HCT116 (cell line): Measurements from ENCODE around the gene UBASH3B. TPM values are rescaled to one million over a fixed set of nuclear protein-coding genes. Genes with fewer than 3 reads are reported as not detected.

ENCODE experiments used
- ATAC-seq: fragments of 200-7000 bp; cut with Tn5 transposase; 2 replicates; pipeline ENCODE4 v1.9.1; 2020; ENCODE audit warnings: mild to moderate bottlenecking, moderate library complexity
- BruUV-seq: library from RNA; stranded (reverse); fragments of 400-500 nt; replicated peaks from 2 replicates; lab custom pipeline; 2021; lab: Mats Ljungman, UMichigan
- CTCF ChIA-PET: fragments of 300-600 bp; sonication (Branson Sonifier 250); formaldehyde crosslinking; loops from one replicate; lab custom pipeline; 2021; ENCODE audit warnings: antibody characterized with exemption; lab: Charles Lee
- POLR2A ChIA-PET: fragments of 300-600, 350-600 bp; sonication (Branson Sonifier 250); formaldehyde crosslinking; loops from one replicate; lab custom pipeline; 2021; ENCODE audit warnings: antibody characterized with exemption; lab: Charles Lee
- RAD21 ChIA-PET, 2 experiments: fragments of 300-600 bp; sonication (Branson Sonifier 250); formaldehyde crosslinking; loops; one replicate each; lab custom pipeline; 2023; ENCODE audit warnings: low total read pairs in 2 of 2; ENCODE audit not compliant: uncharacterized antibody in 2 of 2, unreplicated experiment in 2 of 2, low non-redundant PET in 1 of 2; lab: Charles Lee
- DNase-seq: peaks from one replicate; pipeline ENCODE4 v3.0.0-alpha.2; 2010; ENCODE audit warnings: low read depth, low spot score
- H2AFZ ChIP-seq: fragments of 200-600 bp; shearing (Covaris generic), sonication (generic); 2 replicates; pipeline ENCODE4 v1.6.1; 2017; ENCODE audit warnings: low read depth, mixed run types, mixed read lengths, antibody characterized with exemption, low read length; ENCODE audit not compliant: poor library complexity, severe bottlenecking
- H3K27ac ChIP-seq: 2 replicates; pipeline ENCODE4 v1.5.1; 2012; ENCODE audit warnings: low read depth, low read length
- H3K27me3 ChIP-seq: fragments of 200-600 bp; sonication (generic); 2 replicates; pipeline ENCODE4 v1.6.1; 2016; ENCODE audit warnings: mixed run types, low read length, mixed read lengths; ENCODE audit not compliant: insufficient read depth
- H3K36me3 ChIP-seq, 2 experiments: fragments of 200-500 bp in 1 of 2; fragments of 200-600 bp in 1 of 2; sonication (Bioruptor generic) in 1 of 2; sonication (generic) in 1 of 2; 2 replicates each; pipeline versions ENCODE4 v1.5.1 to v1.6.1; 2014 to 2016; ENCODE audit warnings: low read length in 2 of 2, inconsistent platforms in 1 of 2, mixed read lengths in 1 of 2, mixed run types in 1 of 2; ENCODE audit not compliant: insufficient read depth in 2 of 2, control insufficient read depth in 1 of 2
- H3K4me1 ChIP-seq, 2 experiments: fragments of 200-600 bp in 1 of 2; sonication (generic) in 1 of 2; 2 replicates each; pipeline versions ENCODE4 v1.5.1 to v1.6.1; 2012 to 2017; ENCODE audit warnings: low read length in 2 of 2, inconsistent platforms in 1 of 2, mild to moderate bottlenecking in 1 of 2, mixed read lengths in 1 of 2, mixed run types in 1 of 2, moderate library complexity in 1 of 2; ENCODE audit not compliant: insufficient read depth in 2 of 2, control insufficient read depth in 1 of 2
- H3K4me2 ChIP-seq: fragments of 200-600 bp; sonication (generic); 2 replicates; pipeline ENCODE4 v1.6.1; 2017; ENCODE audit warnings: mixed run types, low read length, mixed read lengths
- H3K4me3 ChIP-seq, 2 experiments: fragments of 200-600 bp in 1 of 2; sonication (generic) in 1 of 2; replicated peaks in 1 of 2; 2 replicates each; pipeline ENCODE4 v1.5.1; 2011 to 2016; ENCODE audit warnings: low read length in 2 of 2, control low read depth in 1 of 2, low read depth in 1 of 2, mild to moderate bottlenecking in 1 of 2, mixed read lengths in 1 of 2, mixed run types in 1 of 2
- H3K79me2 ChIP-seq: fragments of 200-600 bp; sonication (generic); 2 replicates; pipeline ENCODE4 v1.6.1; 2017; ENCODE audit warnings: mild to moderate bottlenecking, mixed run types, low read length, moderate library complexity, mixed read lengths; ENCODE audit not compliant: insufficient read depth
- H3K9ac ChIP-seq: fragments of 200-600 bp; sonication (generic); 2 replicates; pipeline ENCODE4 v1.6.1; 2016; ENCODE audit warnings: low read length, mixed read lengths
- H3K9me2 ChIP-seq: fragments of 200-600 bp; sonication (generic), shearing (Covaris generic); 2 replicates; pipeline ENCODE4 v1.6.1; 2017; ENCODE audit warnings: mixed run types, mild to moderate bottlenecking, moderate library complexity; ENCODE audit not compliant: insufficient read depth
- H3K9me3 ChIP-seq, 2 experiments: fragments of 200-500 bp in 1 of 2; fragments of 200-600 bp in 1 of 2; sonication (Bioruptor generic) in 1 of 2; sonication (generic) in 1 of 2; 2 replicates each; pipeline ENCODE4 v1.6.1; 2014 to 2017; ENCODE audit warnings: low read length in 2 of 2, mixed read lengths in 2 of 2, inconsistent platforms in 1 of 2, low read depth in 1 of 2, mild to moderate bottlenecking in 1 of 2, mixed run types in 1 of 2, moderate library complexity in 1 of 2; ENCODE audit not compliant: control insufficient read depth in 1 of 2, insufficient read depth in 1 of 2
- H4K20me1 ChIP-seq: fragments of 200-600 bp; sonication (generic), shearing (Covaris generic); 2 replicates; pipeline ENCODE4 v1.6.1; 2017; ENCODE audit warnings: mixed run types, mild to moderate bottlenecking, moderate library complexity; ENCODE audit not compliant: insufficient read depth
- CBX3 ChIP-seq: IDR thresholded peaks from 2 replicates; pipeline ENCODE4 v1.6.1; 2012; ENCODE audit warnings: low read depth
- EGR1 ChIP-seq: IDR thresholded peaks from 2 replicates; pipeline ENCODE4 v1.6.1; 2012; ENCODE audit warnings: low read depth
- EZH2 ChIP-seq: fragments of 200-600 bp; sonication (generic); IDR thresholded peaks from 2 replicates; pipeline ENCODE4 v1.6.1; 2017; ENCODE audit warnings: antibody characterized with exemption, mixed run types
- EZH2phosphoT487 ChIP-seq: fragments of 200-600 bp; IDR thresholded peaks from 2 replicates; pipeline ENCODE4 v1.6.1; 2018; ENCODE audit warnings: antibody characterized with exemption, borderline replicate concordance
- FOSL1 ChIP-seq: IDR thresholded peaks from 2 replicates; pipeline ENCODE4 v1.6.1; 2012; ENCODE audit warnings: low read depth
- JUND ChIP-seq: IDR thresholded peaks from 2 replicates; pipeline ENCODE4 v1.6.1; 2012
- POLR2A ChIP-seq: IDR thresholded peaks from 2 replicates; pipeline ENCODE4 v1.7.0; 2011; ENCODE audit warnings: borderline replicate concordance; ENCODE audit not compliant: insufficient read depth, insufficient read length; ENCODE audit errors: extremely low read depth
- RAD21 ChIP-seq: IDR thresholded peaks from 2 replicates; pipeline ENCODE4 v1.6.1; 2012; ENCODE audit warnings: low read depth, mild to moderate bottlenecking
- SIN3A ChIP-seq: IDR thresholded peaks from 2 replicates; pipeline ENCODE4 v1.6.1; 2012; ENCODE audit warnings: low read depth
- SRF ChIP-seq: IDR thresholded peaks from 2 replicates; pipeline ENCODE4 v1.6.1; 2012; ENCODE audit warnings: low read depth
- ZFX ChIP-seq: fragments of 450-650 bp; IDR thresholded peaks from 2 replicates; pipeline ENCODE4 v1.6.1; 2017
- intact Hi-C: fragments of 100-400 bp; cut with micrococcal nuclease; formaldehyde crosslinking; loops from 2 replicates; pipeline ENCODE4 v1.10.0; 2022
- total RNA-seq: library from RNA; stranded (reverse); gene quantifications from one replicate; pipeline ENCODE4 v1.2.1, GENCODE V29; 2021; ENCODE audit not compliant: unreplicated experiment
- TF ChIP-seq, protein P1 (sequence below): IDR thresholded peaks from 2 replicates; pipeline ENCODE4 v1.6.1; 2012
- TF ChIP-seq, protein P2 (sequence below): IDR thresholded peaks from 2 replicates; pipeline ENCODE4 v1.6.1; 2012
- TF ChIP-seq, protein P3 (sequence below), 3 experiments: fragments of 200-600 bp in 1 of 3; sonication (generic) in 1 of 3; IDR thresholded peaks in 2 of 3; conservative IDR thresholded peaks in 1 of 3; 2 replicates each; pipeline ENCODE4 v1.5.1; 2012 to 2017; ENCODE audit warnings: low read depth in 2 of 3, low read length in 2 of 3, antibody characterized with exemption in 1 of 3, borderline replicate concordance in 1 of 3, control low read depth in 1 of 3, mild to moderate bottlenecking in 1 of 3, mixed read lengths in 1 of 3, mixed run types in 1 of 3, moderate library complexity in 1 of 3; ENCODE audit not compliant: insufficient read depth in 1 of 3

UBASH3B gene
- total RNA-seq, 1 experiment from 2014 or later: 40.3 TPM

DNA sequence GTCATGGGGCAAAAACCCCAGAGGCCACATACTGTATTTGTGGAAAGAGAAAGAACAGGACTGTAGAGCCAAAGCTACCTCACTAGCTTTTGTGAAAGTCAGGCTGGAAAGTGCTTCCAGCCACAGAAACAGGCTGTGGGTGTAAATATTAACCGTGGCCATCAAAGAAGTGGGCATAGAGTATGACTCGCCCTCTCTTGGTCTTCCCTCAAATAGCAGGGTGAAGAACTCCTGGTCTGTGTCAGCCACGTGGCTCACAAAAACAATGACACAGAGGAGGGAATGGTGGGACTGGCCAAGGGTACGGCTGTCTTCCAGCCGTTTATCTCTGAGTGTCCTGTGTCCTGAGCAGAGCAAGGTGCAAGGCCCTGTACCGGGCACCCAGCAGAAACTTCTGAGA lies 37.6 kb upstream of the UBASH3B start:
- ChIA-PET CTCF (interaction anchor here (1.9 kb wide), 1 partner anchor 11 kb away, joined by 5 read pairs; no protein-coding TSS in a partner anchor), POLR2A (no interaction called here), RAD21 (no interaction called here)
- H3K27me3 ChIP-seq: no peaks in the 10 kb centered on the region
- peak; percentile 69 for ATAC-seq
- H3K4me3 ChIP-seq: no peak overlapping the region
- no peaks in the 10 kb centered on the region for H4K20me1 ChIP-seq
- H2AFZ ChIP-seq: no peak overlapping the region
- no peaks in the 10 kb centered on the region for H3K79me2 ChIP-seq
- H3K9ac ChIP-seq: no peak overlapping the region
- peaks cover 0 to 16% of the 10 kb centered on the region in 2 experiments; a peak in 2 of 4 replicates for H3K4me1 ChIP-seq
- H3K9me3 ChIP-seq: no peaks in the 10 kb centered on the region
- peak overlapping the region; percentile 34; the same call in 1 of the 2 replicates for H3K4me2 ChIP-seq
- intact Hi-C loops: no loop called here
- no peak for DNase-seq
- H3K27ac ChIP-seq: no peak overlapping the region
- no peaks in the 10 kb centered on the region for H3K9me2 ChIP-seq
- BruUV-seq: no TSS peak
- TF ChIP-seq, protein P1, sequence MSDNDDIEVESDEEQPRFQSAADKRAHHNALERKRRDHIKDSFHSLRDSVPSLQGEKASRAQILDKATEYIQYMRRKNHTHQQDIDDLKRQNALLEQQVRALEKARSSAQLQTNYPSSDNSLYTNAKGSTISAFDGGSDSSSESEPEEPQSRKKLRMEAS: peak; percentile 41; the same call in 1 of the 2 replicates
- TF ChIP-seq EZH2 (no peak), RAD21 (no peak), SIN3A (no peak)
- H3K36me3 ChIP-seq: no peaks in the 10 kb centered on the region

DNA sequence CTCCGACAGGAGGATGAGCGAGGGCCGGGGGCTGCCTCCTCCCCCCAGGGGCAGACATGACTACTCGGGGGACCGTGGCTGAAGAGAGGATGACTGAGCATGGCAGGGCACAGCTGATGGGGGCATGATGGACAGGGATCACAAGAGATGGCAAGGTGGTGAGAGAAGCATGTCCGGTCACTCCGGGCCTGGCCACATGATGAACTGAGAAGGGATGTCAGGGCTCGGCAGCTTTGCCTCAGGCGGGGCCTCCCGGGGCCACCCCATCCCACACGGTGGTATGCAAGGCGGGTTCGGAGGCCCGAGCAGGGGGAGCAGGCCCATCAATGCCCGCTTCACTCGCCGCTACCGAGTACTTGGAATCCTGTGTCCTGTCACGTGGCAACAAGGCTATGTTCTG lies 36.6 kb upstream of the UBASH3B start:
- no peak for ATAC-seq
- H3K27me3 ChIP-seq: no peaks in the 10 kb centered on the region
- TF ChIP-seq SRF (no peak), FOSL1 (no peak), SIN3A (no peak), JUND (no peak), POLR2A (no peak), CBX3 (no peak), EGR1 (no peak), EZH2phosphoT487 (no peak), ZFX (no peak)
- TF ChIP-seq, protein P2, sequence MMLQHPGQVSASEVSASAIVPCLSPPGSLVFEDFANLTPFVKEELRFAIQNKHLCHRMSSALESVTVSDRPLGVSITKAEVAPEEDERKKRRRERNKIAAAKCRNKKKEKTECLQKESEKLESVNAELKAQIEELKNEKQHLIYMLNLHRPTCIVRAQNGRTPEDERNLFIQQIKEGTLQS: no peak
- TF ChIP-seq, protein P3, sequence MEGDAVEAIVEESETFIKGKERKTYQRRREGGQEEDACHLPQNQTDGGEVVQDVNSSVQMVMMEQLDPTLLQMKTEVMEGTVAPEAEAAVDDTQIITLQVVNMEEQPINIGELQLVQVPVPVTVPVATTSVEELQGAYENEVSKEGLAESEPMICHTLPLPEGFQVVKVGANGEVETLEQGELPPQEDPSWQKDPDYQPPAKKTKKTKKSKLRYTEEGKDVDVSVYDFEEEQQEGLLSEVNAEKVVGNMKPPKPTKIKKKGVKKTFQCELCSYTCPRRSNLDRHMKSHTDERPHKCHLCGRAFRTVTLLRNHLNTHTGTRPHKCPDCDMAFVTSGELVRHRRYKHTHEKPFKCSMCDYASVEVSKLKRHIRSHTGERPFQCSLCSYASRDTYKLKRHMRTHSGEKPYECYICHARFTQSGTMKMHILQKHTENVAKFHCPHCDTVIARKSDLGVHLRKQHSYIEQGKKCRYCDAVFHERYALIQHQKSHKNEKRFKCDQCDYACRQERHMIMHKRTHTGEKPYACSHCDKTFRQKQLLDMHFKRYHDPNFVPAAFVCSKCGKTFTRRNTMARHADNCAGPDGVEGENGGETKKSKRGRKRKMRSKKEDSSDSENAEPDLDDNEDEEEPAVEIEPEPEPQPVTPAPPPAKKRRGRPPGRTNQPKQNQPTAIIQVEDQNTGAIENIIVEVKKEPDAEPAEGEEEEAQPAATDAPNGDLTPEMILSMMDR (IDR thresholded peaks at IDR 0.05 in 2 of 3, conservative IDR thresholded peaks at IDR 0.05 in 1 of 3; ENCODE audit: borderline replicate concordance in 1 of 3, insufficient read depth in 1 of 3, low read depth in 2 of 3, low read length in 2 of 3): no peak
- TF ChIP-seq, protein P1: no peak
- POLR2A ChIA-PET: no interaction called here
- H3K36me3 ChIP-seq: no peaks in the 10 kb centered on the region
- H3K79me2 ChIP-seq: no peaks in the 10 kb centered on the region
- H3K9ac ChIP-seq: no peak overlapping the region
- H3K4me1 ChIP-seq: peaks cover 0 to 16% of the 10 kb centered on the region in 2 experiments; a peak in 2 of 4 replicates
- intact Hi-C loops: no loop called here
- CTCF ChIA-PET: interaction anchor here (1.3 kb wide), 1 partner anchor 10 kb away, joined by 5 read pairs; no protein-coding TSS in a partner anchor
- H4K20me1 ChIP-seq: no peaks in the 10 kb centered on the region
- no peak for DNase-seq
- no peak overlapping the region for H3K27ac ChIP-seq
- no peak overlapping the region for H2AFZ ChIP-seq
- BruUV-seq: no TSS peak
- H3K9me2 ChIP-seq: no peaks in the 10 kb centered on the region
- no peak overlapping the region for H3K4me2 ChIP-seq
- RAD21 ChIA-PET: no interaction called here
- no peak overlapping the region for H3K4me3 ChIP-seq
- no peaks in the 10 kb centered on the region for H3K9me3 ChIP-seq
